ENCODE results near the gene CNKSR3.

The CNKSR3 gene

DNA sequence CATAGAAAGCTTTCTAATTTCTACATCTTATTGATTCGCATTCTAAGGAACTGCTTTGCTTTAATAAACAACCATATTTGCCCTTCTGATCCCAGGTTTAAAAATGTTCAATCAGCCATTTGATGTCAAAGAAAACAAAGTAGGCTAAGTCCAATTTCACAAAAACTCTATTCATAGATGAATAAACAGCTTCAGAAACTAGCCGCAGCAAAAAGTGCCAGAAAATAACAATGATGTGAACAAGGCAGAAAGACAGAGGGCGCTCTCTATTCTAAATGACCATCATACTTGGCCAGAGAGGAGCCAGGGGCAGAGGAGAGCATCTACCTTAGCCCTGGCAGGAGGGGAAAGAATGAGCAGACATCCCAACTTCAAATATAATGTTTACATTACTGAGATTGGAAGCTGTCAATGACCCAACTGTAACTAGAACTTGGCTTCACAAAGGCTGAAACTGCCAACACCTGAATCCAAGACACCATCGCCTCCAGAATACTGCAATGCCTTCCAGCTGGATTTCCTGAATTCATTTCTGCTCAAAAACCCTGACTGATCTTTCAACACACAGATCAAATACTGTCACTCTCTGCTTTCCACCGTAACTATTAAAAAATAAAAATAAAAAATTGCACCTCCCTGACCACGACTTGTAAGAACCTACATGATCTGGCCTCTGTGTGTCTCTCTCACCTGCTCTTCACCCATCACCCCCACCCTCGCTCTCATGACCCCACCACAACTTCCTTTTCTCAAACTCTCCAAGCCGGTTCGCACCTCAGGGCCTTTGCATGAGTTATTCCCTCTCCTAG, 9.5 kb downstream of the CNKSR3 start:
- no peak for DNase-seq

DNA sequence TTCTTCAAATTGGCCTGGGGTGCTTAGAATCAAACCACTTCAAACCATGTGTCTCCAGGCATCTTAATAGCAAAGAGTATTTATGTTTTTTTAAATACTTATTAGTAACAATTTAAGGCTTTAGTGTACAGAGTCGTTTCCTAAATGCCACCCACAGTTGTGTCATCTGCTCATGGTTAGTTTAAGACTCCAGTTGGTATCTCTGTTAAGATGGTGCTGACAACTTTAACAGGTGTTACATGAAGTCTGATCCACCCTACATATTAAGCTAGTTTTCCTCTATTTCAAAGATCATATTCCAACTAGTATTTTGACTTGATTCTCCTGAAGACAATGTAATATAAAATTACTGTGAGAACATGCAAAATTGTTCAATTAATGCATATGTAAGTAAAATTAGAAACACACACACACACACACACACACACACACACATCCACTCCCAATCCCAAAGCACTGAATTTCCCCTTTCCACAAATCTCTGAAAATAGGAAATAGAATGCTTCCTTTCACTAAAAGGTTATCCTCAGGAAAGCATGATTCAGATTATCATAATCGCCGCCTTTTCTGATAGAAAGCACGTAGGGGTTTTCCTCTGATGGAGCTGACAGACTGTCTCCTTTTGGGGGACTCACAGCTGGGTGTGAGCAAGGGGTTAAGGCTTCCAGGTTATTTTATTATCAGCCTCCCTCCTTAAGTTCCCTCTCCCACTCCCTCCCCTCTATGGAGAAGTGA, 10.5 kb downstream of the CNKSR3 start:
- no peak for DNase-seq

DNA sequence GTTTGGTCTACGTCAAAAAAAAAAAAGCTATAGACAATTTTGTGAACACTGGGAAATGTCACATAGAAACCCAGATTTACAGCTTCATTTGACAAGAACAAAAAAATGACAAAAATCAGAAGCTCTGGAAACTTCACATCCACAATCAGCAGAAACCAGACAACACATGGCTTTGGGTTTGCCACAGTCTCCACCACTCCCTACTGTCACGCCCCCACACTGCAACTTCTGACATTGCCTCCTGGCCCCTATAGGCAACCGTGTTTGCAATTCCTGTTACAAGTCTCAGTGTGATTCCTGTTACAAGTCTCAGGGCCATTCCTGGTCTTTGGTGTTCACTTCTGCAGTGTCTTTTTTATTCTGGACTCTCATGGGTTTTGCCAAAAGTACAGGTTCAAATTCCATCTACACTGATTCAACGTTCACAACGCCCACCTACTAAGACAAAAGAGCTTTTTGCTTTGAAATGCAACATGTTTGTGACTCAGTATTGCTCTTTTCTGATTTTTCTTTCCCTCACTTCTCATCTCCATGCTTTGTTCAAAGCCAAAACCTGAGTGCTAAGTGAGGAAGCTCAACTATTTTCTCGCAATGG, 12.0 kb downstream of the CNKSR3 start:
- no peak for DNase-seq

DNA sequence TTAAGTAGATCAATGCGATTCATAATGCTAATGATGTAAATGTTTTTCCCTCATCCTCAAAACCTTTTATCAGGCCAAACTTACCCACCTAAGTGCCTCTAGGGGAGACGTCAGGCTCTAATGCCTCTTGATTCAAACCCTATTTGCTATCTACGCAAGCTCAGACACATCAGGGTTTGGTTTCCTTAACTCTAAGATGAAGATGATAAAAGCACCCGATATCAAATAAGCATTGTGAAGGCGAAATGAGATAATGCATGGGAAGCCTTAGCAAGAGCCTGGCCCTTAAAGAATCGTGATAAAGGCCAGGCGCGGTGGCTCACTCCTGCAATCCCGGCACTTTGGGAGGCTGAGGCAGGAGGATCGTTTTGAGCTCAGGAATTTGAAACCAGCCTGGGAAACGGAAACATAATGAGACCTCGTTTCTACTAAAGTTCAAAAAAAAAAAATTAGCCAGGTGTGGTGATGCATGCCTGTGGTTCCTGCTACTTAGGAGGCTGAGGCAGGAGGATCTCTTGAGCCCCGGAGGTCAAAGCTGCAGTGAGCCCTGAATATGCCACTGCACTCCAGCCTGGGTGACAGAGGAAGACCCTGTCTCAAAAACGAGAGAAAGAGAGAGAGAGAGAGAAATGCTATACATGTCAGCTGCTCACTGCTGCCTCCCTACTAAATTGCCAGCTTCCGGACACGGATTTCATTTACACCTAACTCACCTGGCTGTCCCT, 13.5 kb downstream of the CNKSR3 start:
- no peak for DNase-seq

DNA sequence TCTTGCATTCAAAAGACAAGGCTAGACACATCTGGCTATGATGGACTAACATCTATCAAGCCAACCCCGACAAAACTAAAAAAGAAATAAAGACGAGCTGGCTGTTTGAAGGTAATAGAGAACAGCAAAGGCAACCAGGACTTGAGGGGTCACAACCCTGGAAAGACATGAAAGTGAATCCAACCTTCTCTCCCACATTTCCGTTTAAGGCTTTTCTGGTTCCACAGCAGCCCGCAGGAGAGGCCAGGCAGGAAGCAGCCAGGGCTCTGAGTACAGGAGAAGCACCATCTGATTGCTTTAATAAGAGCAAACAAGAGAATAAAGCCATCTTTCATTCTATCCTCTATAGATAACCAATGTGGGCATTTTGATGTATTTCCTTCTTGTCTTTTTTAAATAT, 14.3 kb downstream of the CNKSR3 start:
- no peak for DNase-seq

DNA sequence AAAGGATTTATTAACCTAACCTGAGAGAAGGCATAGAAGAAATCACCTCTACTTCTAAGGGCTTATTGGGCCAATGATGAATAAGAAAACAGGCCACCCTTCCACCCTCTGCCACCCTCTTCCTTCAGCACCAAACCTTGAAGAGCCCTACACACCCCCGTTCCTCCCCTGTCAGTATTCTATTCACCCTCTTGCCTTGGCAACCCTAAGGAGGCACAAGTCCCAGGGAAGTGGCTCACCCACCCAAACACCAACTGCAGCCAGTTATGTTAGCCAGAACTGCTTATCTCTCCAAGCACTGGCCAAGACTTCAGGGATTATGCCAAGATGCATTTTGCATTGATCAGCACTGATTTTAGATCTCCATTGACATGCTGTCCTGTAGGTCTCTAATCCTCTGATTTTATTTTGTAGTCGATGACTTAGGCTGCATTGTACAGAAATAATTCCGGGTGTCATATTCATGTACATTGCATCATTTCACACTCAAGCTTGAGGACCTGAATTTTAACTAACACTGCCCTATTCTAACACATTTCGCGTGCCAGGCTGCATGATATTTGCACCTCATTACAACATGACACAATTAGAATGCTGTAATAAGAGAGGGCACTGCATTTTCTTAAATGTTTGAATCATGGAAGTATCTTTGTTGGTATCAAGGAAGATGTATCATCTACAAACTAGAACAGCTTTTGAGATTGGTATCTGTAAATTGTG, 15.7 kb downstream of the CNKSR3 start:
- DNase-seq = no peak

DNA sequence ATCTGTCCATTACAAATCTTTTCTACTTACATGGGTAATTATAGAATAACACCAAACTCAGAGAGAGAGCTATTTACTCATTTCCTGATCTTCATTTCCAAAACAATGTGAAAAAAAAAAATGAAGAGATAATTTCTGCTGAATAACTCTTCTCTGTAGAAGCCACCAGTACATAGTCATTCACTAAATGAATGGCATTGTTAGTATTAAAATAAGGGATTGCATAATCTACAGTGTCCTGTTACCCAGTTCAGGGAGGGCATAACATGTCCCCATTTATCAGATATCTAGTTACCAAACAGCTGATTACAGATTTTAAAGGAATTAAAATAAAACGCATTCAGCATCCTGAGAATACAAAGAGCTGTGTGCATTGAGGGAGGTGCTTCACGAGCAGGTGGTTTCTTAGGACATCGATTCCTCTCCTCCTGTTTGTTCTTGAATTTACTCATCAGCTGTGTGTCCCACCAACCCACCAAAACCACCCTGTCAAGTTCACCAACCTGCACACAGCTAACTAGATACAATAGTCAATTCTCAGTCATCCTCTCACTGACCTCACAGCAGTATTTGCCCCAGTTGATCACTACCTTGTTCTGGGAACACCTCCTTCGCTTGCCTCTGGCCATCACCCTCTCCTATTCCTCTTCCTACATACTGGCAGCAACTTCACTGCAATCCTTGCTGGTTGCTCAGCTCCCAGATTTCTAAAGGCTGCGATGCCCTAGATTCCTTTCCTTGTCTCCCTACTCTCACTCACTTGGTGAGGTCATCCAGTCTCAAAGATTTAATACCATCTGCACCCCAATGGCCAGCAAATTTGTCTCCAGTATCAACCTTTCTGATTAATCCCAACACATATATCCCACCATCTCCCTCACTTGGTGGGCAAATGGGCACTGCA, 18.7 kb downstream of the CNKSR3 start:
- no peak for DNase-seq

DNA sequence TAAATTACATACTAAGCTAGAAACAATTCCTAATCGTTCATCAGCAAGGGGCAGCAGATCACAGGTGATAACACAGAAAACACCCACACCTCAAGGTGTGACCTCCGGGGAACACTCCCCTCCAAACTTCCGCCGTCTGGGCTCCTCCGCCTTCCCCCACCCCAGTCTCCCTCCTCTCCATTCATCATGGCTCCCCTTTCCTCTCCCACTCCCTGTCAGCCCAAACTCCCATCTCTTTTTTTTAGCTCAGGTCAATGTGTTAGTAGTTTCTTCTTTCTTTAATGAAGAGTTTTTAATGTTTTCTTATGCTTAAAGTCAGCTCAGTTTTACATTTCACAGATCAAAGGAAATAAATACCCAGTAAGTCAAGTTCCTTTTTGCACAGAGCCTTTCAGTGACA, 20.7 kb downstream of the CNKSR3 start:
- no peak for DNase-seq

DNA sequence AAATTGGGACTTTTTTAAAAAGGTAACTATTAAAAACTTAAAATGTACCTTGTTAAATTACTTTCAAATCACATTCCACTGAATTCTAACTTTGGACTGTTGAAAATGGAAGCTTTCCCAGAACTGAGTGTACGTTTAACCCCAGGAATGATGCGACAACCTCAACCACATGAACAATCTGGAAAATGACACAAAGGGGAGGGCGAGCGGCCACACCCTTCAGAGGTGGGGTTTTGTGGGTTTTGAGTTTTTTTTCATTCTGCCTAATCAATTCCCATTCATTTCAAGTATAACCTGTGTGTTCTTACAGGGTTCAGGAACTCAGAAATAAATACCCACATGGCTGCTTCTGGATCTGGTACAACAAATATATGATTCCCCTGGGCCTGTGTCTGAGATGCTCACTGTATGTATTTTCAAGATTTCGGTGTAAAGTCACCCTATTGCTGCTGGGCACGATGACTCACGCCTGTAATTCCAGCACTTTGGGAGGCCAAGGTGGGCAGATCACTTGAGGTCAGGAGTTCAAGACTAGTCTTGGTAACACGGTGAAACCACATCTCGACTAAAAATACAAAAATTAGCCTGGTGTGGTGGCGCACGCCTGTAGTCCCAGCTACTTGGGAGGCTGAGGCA, 21.6 kb downstream of the CNKSR3 start:
- DNase-seq = no peak

DNA sequence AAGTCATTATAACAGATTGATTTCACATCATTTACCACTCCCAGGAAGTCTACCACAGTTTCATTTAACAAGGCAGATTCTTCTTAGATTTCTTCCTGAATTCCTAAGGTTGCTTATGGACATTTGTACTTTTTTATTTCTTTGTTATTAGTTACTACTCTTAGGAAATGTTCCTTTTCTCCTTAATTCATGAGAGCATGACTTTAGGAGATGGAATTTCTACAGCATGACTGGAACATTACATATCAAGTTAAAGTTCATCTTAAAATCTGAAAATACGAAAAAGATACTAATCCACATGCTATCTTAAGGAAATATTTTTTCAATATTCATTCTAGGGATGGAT, 22.3 kb downstream of the CNKSR3 start:
- DNase-seq = no peak

DNA sequence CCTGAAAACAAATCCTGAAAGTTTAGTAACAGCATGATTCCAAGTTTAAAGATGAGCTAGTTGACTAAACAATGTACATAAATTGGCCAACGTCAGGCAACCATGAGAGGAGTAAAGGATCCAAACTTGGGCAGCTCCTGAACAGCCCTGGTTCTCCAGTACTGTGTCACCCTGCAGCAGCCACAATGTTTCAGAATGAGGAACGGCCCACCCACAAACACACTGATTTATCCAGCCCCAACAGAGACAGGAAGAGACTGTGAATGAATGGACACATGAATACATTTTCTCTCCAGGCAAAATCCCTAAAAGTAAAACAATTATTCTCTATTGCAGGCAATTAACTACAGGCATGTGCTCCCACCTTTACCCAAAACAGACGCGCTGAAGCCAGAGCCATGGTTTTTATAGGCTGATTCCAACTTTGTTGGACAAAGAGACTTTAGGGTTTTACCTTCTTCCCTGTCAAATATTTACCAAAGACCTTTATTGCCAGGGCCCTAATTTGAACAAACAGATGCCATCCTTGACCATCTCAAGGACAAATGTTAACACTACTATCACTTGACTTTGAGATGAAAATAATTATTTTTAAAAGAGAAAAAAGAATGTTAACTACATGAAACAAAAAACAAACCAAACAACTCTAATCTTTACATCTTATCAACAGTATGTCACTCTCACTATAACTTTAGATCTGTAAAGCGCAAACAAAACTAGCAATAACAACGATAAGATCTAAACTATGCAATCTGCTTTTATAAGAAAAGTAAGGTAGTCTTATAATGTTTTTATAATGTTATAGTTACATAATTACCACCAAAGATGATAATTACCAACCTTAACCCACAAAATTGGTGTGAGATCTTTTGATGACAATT, 22.9 kb downstream of the CNKSR3 start:
- DNase-seq = no peak

DNA sequence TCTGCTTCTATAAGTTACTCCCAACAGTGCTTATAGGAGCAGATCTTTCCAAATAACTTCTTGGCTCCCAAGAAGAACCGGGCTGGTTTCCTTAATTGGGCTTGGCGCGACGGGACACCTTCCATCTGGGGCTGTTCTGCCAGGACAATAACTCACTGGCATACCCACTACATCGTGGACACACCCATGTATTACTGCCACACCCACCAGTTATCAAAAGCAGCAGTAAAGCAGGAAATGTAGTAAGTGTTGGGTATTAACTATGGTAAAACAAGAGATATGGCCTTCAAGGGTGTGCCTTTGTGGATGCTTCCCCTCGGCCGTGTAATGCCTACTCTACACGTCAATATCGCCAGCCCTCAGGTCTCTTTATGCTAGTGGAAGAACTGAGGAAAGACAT, 24.7 kb downstream of the CNKSR3 start:
- DNase-seq = no peak

DNA sequence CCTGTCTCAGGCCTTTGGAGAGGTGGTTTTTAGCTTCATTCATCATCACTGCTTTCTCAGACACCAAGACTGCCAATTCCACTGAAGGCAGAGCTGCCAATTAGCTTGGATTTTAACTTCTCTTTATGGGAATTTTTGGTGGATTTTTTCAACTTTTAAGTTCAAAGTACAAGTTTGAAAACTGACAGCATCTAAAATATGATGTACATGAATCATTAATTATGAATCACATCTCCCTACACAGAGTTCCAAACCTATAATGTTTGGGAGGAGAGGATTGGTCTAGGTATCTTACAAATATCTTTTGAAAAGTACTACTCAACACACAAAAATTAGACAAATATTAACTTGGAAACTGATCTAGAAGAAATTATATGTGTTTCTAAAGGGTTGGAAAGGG, 25.5 kb downstream of the CNKSR3 start:
- DNase-seq = no peak

DNA sequence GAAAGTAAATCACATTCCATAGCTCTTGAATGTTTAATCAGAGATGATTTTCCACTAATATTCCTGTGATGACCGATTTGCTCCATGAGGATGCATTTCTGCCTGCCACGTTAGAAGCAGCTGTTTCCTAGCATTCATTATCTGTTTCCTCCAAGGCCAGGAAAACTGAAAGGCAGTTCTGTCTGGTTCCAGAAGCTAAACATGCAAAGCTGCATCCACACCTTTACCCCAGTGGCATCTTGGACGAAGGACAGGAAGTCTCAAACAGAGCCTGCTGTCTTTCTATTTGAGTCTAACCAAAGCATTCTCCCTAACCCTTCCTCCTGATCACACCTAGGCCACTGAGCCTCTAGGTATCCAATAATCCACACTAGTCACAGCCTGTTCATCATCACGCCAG, 27.6 kb downstream of the CNKSR3 start:
- DNase-seq = no peak

DNA sequence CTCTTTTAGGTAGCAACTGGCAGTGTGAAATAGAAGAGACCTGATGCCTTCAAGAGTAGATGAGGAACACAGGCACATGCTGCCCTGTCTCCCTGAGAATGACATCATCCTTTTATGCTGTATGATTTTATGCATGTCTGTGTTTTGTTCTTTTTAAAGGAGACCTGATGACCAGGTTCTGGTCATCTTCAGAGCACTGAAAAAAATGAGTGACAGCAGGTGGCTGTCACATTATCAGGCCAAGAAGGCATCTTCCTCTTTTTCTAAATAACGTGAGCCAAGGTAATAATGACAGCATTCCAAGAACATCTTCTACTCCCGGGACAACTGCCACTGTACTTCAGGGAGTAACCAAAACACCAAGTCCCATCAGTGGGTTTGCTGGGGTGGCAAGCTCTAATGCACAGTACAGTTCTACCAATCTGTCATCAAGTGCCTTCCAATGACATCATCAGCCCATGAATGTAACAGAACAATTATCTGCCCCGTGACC, 28.9 kb downstream of the CNKSR3 start:
- no peak for DNase-seq

DNA sequence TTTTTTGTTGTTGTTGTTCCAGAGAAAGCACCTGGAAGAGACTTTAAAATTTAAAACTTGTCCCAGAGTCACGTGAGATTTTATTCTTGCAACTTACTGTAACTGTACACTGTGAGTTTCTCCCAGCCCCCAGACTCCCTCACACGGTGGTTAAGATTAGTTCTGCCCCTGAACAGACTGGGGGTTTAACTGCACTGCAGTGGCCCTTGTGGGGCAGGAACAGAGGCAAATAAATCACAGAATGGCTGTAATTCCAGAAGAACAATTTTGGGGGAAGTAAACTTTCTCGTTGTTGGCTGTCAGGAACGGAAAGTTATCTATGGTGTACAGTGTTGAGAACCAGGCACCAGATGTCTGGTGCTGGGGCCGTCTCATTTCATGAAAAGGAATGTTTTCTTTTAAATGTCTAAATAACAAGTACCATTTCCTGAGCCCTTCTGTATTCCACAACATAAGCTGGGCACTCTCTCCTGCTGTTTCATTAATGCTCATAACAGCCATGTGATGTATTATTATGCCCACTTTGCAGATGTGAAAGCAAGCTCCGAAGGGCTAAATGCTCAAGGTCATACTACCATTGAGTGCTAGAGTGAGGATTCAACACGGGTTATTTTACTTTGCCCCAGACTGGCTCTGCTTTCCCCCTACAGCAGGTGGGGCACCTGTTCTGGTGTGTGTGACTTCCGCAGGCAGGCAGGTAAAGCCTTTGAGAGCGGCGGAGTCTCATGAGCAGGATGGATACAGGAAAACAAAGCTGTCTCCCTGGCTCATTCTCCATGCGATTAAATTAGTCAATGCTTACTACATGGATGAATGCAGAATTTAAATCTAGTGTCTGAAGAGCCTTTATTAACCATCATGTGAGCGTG, 30.5 kb downstream of the CNKSR3 start:
- no peak for DNase-seq

DNA sequence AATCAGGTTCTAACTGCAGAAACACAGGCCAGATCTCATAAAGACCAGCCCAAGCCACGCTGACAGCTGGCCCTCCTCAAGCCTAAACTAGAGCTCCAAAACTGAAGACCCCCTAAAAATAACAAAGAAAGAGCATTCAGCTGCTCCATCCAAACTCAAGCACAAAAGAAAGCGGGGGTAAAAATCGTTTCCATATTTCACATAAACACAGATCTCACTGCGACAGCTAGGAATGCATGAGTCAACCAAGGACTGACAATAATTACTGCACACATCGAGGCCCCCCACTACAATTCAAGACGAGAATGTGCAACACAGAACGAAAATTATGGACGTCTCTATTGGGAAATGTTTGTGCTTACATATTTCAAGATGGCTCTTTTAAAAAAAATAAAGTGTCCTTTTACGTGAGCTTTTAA, 31.1 kb downstream of the CNKSR3 start:
- no peak for DNase-seq

DNA sequence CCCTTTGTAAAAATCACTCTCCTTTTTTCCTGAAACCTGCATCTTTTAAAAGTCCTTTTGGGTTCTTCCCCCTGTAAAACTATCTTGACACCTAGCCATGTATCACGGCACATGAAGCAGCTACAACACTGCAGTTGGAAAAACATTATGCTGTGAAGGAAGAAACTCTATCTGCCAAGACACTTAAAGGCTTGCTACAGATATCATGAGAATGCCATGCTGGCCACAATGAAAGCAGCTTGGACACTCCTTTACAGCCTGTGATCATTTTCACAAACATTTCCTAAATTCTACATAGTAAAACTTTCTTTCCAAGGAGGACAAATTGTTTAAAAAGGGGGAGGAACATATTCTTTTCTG, 31.8 kb downstream of the CNKSR3 start:
- no peak for DNase-seq
